ENCODE results near the gene DCXR.

The DCXR gene

DNA sequence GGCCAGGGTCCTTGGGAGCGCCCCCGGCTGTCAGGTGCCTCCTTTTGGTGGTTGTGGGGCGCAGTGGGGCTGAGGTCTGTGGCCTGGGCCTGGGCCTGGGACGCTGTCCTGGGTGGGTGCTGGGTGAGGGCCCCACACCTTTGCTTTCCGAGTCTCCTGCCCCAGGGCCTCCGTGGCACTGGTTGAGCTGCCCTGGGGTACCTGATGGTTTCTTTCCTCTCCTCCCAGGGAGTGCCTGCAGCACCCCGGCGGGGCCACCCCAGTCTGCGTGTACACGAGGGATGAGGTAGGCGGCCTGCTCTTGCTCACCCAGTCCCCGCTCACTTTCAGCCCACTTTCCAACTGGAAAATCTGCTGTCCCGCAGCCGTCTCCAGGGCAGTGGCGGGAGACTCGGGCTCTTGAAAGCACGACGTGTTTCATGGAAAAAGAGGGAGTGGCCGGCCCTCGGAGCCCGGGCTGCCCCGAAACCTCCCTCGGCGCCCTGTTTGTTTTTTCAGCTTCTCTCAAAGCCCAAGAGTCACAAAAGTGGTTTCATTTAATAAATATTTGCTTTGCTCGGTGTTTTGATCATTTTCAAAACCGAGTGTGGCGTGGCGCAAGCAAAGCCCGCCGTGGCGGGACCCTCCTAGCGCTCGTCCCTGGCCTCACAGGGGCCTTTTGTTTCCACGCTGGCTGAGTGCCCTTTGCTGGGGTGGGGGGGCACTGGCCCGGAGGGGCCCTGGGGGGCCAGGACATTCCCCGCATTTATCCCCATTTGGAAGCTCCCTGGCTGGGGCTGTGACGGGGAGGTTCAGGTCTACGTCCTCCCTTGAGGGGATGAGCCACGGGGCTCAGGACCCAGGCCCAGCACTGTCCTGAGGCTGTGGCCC lies 42.7 kb downstream of the DCXR start:
- DNase-seq: no peak

DNA sequence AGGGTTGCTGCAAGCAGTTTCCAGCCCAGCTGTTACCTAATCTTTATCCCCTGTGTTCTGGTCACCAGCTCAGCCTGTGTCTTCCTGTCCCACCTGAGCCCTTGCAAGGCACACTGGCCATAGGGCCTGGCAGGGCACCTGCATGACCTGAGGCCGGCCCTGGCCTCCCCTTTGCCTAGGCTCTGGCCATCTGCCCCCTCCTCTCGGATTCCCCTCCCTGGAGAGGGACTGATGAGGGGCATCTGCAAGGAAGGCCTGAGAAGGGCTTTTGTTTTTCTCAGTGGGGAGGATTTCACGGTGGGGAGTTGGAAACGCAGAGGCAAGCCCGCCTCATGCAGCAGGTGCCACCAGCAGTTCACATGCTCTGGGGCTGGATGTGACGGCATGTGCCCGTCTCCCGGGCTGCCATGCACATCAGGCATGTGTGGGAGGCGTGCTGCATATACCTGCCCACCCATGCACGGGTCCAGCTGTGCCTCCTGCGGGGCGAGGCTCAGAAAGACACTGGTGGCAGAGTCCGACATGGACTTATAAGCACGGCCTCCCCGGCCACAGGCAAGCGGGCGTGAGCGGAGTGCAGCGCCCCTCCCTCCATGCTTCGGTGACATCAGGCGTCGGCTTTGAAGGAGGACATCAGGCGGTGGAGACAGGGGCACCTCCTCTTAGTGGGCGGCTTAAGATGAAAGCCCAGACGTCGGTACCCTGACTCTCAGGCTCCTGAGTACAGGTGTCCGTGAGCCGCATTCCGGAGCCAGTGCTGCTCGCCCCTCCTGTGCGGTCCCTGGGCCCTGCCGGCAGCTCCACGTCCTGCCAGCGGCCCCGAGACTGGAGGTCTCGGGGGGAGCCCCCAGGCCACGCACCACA lies 43.5 kb downstream of the DCXR start:
- no peak for DNase-seq

GRCh38 chr17:81992306-81993102 lies 45.0 kb downstream of the DCXR start:
- DNase-seq: no peak

DNA sequence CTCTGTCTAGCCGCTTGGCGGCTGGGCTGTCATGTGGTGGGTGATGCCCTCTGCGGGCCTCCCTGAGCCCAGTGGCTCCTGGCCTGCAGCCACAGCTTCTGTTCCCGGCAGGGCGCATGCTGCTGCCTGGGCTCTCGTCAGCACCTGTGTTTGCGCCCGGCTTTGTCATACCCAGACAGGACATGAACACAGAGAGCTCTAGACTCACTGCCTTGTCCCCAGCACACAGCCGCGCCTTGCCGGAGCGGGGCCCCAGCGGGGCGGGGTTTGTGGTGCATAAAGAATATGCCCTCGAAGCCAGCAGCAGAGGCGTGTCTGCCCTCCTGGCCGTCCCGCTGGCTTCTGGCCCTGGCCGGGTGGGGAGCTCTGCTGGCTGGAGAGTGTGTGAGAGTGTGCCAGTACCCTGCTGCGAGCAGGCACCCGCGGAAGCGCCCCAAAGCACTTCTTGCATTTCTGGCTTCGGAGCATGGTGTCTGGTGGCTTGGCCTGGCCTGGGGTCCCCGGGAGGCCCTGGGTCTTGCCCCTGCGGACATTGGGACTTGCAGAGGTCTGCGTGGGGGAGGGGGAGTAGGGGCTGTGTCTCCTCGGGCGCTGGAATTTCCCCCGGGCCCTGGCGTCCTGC lies 45.7 kb downstream of the DCXR start:
- DNase-seq: no peak

- DNase-seq: no peak
Measured at GRCh38 chr17:81990836-81991683, 46.4 kb downstream of the DCXR start.

DNA sequence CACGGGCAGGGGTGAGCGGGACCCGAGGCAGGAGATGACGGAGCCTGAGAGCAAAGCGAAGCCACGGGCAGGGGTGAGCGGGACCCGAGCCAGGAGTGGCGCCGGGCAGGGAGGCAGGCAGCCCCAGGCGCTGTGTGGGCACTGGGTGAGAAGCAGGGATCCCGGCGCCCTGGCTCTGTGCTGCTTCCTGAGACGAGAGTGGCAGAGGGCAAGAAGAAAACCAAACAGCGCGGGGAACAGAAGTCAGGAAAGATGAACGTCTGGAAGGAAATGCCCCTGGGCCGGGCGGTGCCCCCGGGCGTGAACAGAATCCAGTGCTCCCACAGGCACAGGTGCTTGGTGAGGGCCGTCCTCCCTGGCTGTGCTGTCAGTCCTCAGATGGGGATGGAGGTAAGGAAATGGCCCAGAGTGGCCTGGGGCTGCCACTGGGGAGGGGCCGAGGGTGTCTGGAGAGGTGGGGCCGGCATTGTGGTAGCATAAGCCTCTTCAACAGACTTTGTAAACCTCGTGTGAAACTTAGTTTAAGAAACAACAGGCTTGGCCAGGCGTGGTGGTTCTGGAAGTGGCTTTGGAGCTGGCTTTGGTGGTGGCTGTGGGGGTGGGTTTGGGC lies 50.2 kb downstream of the DCXR start:
- DNase-seq: no peak

GRCh38 chr17:81986606-81987005 lies 50.9 kb downstream of the DCXR start:
- DNase-seq: no peak
